COLO829 (cell line): ENCODE measurements around the gene CTSD.

Experiments
- DNase-seq: peaks from one replicate; pipeline ENCODE4 v3.0.0; 2012; ENCODE audit warnings: low spot score

The CTSD gene

DNA sequence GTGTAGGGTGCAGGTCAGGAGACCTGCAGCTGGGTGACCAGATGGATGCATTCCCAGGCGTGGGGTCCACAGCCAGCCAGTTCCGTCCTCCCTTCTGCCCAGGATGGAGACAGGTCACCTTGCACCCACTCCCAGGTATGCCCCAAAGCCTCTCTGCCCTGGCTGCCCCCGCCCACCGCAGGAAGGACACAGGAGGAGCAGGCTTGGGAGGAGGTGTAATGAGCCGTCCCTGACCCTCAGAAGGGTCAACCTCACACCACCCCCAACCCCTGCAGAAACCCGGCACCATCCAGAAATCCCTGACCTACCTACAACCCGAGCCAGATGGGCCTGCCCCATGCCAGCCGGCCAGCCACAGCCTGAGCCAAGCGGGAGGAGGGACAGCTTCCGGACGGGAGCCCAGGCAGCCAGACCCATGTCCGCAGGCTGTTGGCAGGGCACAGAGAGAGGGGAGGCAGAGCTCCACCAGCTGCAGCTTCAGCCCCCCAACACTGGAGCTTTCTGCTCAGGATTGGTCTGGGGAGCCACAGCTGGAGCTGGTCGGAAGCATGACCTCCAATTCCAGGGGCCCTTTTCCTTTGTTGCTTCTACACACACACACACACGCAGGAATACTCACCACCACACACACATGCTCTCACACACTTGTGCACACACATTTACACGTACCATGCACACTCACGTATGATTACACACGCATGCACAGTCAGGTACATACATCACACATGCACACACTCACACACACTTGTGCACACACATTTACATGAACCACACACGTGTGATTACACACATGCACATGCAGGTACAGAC is 18.6 kb downstream of the CTSD start:
- DNase-seq: no peak

DNA sequence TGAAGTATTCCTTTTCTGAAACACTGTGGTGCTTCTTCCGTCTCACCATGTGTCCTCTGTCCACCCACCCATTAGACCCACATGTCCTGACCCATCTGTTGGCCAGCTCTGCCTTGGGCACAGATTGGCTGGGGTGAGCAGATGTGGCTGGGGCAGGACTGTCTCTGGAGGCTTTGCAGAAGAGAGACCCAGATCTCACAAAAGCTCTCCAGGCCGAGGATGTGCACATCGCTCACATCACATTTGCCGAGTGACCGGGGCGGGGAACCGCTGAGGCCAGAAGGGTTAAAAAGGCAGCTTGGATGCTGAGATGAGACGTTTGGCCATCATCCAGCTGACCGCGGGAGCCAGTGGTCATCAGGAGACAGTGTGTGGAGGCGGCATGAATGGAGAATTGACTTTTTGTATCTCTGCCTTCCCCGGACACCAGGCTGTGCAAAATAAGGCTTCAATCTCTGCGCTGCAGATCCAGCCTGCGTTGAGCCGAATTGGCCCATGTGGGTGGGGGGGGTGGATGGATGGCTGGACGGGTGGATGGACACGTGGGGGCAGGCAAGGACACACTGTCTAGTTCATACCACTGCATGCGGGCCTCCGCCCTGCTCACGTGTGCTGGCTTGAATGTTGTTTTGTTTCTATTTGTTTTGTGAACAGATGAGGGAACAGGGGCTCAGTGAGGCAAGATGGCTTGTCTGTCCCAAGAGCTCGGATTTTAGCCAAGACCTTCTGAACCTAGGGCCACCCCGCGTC is 19.4 kb downstream of the CTSD start:
- peak; percentile 88 for DNase-seq

DNA sequence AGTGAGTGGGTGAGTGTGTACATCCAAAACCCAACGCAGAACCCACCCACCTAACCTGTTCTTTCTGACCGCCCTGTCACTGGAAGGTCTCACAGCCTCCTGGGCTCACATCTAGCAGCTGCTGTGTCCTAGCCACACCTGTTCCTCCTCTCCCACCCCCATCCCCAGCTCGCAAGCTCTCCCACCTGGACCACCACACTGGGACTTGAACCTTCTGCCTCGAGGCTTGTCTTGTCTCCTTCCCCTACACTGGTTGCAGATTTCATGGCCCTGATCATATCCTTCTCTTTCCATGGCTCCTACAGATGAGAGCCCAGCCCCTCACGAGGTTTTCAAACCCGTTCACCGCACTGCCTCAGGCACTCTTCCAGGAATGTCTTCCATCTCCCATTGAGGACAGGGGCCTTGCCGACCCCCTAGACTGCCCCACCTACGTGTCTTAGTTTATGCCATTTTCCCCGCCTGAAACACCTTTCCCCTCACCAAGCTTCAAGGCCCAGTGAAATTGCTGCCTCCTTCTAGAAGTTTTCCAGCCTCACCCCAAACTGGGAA is 20.1 kb downstream of the CTSD start:
- DNase-seq: no peak

DNA sequence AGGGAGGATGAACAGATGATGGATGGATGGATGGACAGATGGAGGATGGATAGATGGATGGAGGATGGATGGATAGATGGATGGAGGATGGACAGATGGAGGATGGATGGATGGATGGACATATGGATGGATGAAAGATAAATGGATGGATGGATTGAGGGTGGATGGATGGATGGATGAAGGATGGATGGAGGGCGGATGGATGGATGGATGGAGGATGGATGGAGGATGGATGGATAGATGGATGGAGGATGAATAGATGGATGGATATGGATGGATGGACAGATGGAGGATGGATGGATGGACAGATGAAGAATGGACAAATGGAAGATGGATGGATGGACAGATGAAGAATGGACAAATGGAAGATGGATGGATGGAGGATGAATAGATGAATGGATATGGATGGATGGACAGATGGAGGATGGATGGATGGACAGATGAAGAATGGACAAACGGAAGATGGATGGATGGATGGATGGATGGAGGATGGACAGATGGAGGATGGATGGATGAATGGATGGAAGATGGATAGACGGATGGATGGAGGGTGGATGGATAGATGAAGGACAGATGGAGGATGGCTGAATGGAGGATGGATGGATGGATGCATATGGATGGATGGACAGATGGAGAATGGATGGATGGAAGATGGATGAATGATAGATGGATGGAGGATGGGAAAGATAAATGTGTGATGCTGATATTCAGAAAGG is 20.7 kb downstream of the CTSD start:
- no peak for DNase-seq

DNA sequence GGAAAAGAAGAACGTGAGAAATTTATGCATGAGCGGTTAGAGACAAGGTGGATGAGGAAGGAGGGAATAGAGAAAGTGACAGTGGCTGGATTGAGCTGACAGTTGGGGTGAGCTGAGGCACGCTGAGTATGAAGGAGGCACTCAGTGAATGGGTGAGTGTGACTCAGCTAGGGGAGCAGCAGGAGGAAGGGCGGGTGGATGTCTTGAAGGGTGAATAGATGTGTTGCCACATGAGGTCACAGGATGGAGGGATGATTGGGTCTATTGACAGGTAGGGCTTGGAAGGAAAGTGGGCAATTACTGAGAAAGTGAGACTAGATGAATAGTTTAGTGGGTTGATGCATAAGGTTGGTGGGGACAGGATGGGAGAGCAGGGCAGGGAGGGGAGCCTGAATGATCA is 21.4 kb downstream of the CTSD start:
- no peak for DNase-seq

DNA sequence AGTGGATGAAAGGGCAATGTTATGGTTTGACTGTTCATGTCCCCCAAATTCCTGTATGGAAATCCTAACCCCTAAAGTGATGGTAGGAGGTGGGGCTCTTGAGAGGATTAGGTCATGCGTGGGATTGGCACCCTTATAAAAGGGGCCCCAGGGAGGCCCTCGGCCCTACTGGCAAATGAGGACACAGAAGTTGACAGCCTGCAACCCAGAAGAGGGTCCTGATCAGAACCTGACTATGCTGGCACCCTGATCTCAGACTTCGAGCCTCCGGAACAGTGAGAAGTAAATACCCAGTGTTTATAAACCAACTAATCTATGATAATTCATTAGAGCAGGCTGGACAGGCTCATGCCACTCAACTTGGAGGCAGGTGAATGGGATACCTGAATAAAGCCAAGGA is 22.0 kb downstream of the CTSD start:
- no peak for DNase-seq

DNA sequence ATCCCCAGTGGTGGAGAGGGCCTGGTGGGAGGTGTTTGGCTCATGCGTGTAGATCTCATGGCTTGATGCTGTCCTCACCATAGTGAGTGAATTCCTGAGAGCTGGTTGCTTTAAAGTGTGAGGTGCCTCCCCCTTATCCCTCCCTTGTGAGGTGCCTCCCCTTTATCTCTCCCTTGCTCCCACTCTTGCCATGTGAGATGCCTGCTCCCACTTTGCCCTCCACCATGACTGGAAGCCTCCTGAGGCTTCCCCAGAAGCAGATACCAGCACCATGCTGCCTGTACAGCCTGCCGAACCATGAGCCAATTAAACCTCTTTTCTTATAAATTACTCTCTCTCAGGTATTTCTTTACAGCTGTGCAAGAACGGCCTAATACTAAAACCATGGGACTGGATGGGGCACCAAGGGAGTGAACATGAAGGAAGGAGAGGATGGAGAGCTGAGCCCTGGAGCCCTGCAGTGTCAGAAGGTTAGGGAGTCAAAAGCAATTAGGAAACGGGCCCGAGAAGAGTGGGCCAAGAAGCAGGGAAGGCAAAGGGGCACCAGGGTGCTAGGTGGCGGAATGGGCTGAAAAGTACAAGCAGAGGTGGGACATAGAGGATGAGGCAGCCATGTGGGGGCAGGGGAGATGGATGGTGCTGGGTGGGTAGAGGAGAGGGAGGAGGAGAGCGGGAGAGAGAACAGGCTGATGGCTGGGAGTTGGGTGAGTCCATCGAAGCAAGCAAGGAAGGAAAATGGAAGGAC is 22.8 kb downstream of the CTSD start:
- DNase-seq: no peak

DNA sequence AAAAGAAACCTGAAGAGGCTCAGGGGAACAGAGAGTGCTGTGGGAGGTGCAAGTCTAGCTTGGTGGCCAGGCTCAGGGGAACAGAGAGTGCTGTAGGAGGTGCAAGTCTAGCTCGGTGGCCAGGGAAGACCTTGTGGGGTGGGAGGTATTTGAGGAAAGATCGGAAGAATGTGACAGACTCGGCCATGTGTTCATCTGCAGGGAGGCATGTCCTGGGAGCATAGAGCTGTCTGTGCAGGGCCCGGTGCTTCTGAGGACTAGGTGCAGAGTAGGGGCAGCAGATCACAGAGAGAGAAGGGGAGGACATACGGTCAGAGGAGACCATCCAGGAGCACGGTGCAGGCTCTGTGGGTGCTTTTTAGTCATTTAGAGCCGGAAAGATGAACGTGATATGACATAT is 24.2 kb downstream of the CTSD start:
- DNase-seq: no peak

DNA sequence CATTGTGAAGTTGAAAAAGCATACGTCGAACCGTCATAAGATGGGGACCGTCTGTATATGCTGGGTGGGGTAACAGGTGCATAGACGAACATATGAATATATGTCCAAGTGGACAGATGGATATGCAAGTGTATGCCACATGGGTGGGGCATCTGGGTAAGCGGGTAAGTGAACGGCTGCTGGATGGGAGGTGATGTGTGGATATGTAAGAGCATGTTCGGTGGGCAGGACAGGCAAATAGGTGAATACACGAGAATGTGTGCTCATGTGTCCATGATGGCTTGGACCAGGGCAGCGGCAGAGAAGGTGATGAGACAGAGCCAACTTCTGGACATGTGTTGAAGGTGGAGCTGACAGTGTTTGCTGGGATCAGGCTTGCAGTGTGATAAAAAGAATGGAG is 25.3 kb downstream of the CTSD start:
- no peak for DNase-seq

DNA sequence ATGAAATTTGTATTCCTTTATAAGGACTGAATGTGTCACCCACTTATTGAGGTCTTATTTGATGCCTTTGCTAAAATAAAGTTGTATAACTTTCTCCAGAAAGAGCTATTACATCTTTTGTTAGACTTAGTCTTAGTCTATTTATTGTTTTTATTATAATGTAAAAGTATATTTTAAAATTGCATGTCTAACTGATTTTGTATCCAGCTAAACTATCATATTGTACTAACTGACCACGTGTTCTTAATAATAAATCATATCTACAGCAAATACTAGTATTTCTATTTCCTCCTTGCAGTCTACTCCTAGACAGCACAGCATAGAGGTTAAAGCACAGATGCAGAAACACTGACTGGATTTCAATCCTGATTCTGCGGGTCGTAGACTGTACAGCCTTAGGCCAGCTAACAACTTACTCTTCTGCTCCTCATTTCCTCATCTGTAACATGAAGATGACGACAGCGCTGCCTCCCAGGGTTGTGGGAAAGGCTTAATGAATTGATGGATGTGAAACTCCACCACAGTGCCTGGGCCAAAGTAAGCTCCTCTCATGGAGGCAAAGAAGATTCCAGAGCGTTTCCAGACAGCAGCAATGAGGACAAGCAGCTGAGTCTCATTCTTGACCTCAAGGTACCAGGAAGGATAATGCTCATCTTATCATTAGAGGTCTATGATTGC is 26.5 kb downstream of the CTSD start:
- DNase-seq: no peak

DNA sequence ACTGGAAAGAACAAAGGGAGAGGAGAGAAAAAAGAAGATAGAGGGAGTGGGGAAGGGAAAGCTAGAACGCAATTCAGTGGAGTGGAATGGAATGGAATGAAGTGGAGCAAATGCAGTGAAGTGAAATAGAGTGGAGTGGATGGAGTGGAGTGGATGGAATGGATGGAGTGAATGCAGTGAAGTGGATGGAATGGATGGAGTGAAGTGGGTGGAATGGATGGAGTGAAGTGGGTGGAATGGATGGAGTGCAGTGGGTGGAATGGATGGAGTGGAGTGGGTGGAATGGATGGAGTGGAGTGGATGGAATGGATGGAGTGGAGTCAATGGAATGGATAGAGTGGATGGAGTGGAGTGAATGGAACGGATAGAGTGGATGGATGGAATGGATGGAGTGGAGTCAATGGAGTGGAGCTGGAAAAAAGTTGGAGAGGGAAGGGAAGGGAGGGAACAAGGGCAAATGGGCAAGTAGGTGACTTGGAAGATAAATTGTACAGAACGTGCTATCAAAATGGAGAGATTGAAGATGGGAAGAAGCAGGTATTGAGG is 27.2 kb downstream of the CTSD start:
- no peak for DNase-seq

DNA sequence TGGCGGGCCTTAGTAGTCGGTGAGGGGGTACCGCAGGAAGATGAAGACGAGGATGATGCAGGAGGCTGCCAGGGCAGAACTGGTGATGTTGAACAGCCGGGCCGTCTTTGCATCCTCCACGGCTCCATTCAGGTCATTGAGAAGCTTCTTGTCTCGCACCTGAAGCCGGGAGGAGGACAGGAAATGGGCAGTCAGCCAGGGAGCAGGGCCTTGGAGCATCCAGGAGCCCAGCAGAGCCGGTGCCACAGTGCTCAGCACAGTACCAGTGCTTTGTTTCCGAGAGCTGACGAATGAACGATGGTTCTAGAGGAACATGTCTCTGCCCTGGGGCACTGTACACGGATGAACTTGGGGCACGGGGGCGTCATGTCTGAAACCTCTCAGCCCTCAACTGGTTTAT is 28.5 kb downstream of the CTSD start:
- DNase-seq: no peak

DNA sequence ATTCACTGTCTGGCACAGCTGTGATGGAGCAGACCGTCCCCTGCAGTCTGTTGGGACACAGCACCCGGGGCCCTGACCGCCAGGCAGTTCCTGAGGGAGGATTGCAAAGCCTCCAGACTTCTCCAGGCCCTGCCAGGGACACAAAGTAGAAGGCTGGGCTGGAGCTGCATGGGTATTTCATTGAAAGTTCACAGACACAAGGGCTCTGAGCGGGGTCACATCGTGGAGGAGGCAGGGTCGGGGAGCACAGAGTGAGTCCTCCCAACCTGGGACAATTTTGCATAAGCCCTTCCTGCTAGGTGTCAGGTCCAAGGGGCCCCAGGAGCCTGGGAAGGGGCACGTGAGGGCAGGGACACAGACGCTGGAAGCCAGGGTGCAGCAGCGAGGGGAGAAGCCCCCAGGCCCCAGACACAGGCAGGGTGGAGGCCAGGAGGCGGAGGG is 29.1 kb downstream of the CTSD start:
- DNase-seq: no peak

DNA sequence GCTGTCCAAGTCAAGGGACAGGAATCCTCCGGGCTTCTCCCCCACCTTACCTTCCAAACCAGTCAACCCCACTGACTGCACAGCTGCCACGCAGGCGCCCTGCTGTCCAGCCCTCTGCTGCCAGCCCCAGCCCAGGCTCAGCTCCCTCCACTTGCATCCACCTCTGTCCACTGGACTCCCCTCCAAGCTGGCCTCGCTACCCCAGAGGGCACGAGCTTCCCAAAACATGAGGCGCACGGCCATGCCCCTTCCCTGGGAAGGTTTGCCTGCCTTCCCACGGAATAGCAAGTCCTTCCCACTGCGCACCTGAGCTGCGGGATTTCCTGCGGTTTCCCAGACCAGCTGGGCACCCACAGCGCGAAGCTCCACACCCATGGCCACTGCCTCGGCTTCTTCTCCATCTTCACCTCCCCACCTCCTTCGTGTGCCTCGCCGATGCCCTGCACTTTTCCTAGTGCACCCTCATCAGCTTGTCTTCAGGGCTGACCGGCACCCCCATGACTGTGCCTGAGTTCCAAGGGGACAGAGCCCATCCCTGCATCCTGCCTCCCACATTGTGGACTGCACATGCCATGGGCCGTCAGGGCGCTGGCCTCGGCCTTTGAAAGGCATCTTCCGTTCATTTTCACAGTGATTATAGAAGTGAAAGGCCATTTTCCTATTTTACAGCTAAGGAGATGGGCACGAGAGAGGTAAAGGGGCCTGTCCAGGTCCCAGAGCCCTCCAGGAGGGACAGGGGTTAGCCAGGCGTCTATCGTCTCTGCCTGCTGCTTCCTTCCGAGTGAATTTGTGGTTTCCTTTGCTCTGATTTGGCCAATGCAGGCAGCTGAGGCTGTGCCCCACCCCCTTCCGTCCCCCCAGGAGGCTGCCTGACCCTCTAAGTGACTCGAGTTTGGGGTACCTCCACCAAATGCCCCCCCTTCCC is 29.7 kb downstream of the CTSD start:
- no peak for DNase-seq

DNA sequence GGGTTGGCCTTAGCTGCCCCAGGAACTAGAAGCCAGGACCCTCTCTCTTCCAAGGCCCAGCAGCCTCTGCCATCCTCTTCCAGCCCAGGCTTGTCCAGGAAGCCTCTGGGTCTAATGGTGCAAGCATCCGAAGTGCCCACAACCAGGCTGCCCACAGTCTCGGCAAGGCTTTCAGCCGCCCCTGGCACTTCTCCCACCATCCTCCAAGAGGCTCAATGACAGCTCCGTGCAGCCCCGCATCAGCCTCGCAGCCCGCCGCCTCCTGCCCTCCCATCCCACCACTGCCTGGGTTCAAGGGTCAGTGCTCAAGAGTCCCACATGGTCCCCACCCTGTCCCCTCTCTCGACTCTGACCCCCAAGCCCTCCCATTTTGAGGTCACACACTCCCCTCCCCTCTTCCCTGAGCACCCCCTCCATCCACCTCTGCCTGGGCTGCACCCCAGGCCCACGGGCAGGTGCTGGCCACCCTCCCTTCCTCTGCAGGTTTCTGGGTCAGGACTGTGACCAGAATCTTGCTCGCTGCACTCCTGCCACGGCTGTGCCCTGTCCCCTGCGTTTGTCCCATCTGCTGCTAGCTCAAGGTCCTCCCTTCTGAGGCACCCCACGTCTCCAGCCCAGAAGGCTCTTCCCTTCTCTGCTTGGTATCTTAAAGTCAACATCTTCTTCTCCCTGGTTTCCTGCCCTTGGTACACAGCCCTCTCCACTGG is 30.6 kb downstream of the CTSD start:
- DNase-seq: no peak

DNA sequence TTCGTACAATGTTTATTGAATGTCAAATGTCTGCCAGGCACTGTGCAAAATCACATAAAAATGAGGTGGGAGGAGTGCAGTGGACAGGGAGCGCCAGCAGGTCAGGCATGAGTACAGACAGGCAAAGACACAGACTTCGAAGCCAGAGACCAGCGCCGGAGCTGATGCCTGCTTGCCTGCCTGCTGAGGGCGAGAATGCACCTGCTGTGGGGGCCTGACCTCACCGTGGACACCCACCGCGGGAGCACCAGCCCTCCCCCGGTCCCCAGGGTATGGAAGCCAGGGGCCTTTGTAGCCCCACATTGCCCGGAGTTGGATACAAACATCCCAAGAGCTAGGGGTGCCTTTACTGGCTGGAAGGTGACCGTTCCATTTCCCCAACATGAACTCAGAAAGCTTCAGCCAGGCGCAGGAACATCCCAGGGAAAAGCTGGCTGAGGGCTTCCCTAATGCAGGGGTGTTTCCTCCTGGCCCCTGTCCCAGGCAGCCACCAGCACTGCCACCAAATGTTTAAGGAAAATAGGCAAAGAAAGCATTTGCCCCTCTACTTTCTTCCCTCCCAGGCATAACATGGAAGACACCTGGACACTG is 31.2 kb downstream of the CTSD start:
- no peak for DNase-seq

DNA sequence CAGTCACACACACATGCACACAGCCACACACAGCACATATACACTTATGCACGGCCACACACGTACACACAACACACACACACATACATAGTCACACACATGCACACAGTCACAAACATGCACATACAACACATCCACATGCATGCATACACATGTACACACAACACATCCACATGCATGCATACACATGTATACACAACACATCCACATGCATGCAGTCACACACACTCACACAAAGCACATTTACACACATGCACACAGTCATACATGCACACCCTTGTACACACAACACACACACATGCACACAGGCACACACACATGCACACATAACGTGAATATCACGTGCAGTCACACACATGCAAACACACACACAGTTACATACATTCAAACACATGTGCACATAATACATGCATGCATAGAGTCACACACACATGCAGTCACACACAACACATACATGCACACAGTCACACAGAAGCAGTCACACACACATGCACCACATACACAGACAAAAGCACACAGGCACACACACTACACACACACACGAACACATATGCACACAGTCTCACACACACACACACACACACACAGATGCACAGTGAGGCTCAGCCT is 32.2 kb downstream of the CTSD start:
- no peak for DNase-seq

DNA sequence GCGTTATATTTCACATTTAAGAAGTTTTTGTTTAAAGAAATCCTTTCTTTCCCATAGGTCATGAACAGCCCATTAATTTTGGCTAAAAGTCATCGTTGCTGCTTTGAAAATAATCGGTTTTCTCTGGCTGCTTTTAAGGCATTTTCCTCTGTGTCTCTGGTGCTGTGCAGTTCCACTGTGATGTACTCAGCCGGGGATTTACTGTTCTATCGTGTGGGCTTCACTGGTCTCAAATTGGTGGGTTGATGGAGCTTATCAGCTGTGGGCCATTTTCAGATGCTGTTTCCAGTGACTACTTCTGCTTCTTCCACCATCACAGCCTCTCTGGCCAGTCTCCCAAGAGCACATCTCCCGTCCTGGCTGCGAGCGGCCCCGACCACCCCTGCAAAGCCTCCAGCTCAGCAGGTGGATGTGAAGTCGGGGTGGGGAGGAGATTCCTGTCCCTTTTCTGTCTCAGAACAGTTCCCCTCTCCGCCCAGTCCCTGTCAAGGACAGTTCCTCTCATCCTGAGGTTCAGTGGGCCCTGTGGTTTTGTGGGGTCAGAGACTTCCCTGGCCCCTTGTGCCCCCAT is 33.6 kb downstream of the CTSD start:
- no peak for DNase-seq
